GM10266 (cell line): ENCODE results near the gene ADAMTS12.

Source experiments
- DNase-seq: peaks from one replicate; pipeline ENCODE4 v3.0.0; 2012; ENCODE audit errors: extremely low spot score
- TF ChIP-seq, protein P1 (sequence below): IDR thresholded peaks from 2 replicates; pipeline ENCODE4 v1.5.1; 2012; ENCODE audit warnings: mild to moderate bottlenecking, low read depth; ENCODE audit not compliant: control insufficient read depth, insufficient read depth; ENCODE audit errors: missing control alignments

The ADAMTS12 gene

DNA sequence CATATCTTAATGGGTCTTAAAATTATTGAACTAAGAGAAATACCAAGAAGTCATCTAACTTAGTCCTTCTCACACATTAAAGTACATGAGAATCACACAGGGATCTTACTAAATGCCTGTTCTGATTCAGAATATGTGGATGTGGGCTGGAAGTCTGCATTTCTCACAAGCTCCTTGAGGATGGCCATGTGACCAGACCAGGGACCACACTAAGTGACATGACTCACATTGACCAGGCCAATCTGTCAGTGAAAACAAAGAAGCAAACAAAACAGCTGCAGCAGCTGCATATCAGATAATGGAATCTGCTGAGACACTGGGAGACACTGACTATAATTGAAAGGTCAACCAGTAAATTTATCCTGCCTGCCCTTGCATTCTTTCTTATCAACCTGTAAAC lies 110.5 kb downstream of the ADAMTS12 start:
- DNase-seq, result no peak
- TF ChIP-seq, protein P1, sequence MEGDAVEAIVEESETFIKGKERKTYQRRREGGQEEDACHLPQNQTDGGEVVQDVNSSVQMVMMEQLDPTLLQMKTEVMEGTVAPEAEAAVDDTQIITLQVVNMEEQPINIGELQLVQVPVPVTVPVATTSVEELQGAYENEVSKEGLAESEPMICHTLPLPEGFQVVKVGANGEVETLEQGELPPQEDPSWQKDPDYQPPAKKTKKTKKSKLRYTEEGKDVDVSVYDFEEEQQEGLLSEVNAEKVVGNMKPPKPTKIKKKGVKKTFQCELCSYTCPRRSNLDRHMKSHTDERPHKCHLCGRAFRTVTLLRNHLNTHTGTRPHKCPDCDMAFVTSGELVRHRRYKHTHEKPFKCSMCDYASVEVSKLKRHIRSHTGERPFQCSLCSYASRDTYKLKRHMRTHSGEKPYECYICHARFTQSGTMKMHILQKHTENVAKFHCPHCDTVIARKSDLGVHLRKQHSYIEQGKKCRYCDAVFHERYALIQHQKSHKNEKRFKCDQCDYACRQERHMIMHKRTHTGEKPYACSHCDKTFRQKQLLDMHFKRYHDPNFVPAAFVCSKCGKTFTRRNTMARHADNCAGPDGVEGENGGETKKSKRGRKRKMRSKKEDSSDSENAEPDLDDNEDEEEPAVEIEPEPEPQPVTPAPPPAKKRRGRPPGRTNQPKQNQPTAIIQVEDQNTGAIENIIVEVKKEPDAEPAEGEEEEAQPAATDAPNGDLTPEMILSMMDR, result no peak

DNA sequence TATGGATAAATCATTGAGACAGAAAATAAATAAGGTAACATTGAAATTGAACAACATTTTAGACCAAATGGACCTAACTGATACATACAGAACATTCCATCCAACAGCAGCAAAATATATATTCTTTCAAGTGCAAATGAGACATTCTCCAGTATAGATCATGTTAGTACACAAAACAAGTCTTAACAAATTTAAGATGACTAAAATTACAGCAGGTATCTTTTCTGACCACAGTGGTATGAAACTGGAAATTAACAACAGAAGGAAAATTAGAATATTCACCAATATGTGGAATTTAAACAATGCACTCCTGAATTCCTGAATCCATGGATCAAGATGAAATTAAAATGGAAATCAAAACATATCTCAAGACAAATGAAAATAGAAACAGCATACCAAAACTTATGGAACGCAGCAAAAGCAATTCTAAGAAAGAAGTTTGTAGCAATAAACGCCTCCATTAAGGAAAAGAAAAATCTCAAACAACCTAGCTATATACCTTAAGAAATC lies 115.6 kb downstream of the ADAMTS12 start:
- TF ChIP-seq, protein P1, result no peak
- no peak for DNase-seq

DNA sequence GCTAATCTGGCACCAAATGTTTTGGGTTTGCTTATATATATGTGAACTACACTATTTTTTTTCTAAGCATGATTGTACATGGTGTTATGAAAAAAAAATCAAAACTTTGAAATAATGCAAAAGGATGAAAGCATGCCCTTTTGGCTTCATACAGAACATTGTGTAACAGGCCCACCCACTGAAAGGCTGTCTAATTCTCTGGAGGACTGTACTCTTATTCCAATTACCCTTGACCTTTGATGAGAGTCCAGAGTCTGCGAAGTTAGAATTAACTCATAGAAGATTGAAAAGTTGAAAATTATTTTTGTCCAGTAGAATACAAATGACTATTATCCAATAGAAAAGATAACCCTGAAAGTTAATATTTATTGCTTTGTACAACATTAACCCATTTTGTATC lies 117.4 kb downstream of the ADAMTS12 start:
- DNase-seq, result no peak
- TF ChIP-seq, protein P1, result no peak

DNA sequence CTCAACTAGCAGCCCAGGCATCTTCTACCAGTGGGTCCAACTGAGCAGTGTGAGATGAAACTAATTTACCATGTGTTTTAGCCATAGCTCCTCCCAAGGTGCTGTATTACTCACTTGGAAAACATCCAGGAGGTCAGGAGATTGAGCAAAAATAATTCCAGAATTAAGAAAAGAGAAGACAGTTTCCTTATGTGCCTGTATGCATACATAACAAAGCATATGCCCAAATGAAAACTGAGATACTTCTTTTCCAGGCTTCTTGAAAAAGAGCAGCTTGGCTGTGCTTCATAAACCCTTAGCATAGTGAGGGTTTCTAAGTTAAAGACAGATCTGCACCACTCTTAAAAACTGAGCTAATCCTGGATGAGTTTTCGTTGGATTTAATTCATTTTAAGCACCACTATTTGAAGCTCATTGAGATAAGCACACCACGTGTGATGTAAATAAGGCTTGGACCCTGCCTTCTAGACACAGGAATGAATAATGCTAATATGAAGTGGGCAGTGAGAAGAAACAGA lies 119.4 kb downstream of the ADAMTS12 start:
- TF ChIP-seq, protein P1, result no peak
- DNase-seq, result no peak

DNA sequence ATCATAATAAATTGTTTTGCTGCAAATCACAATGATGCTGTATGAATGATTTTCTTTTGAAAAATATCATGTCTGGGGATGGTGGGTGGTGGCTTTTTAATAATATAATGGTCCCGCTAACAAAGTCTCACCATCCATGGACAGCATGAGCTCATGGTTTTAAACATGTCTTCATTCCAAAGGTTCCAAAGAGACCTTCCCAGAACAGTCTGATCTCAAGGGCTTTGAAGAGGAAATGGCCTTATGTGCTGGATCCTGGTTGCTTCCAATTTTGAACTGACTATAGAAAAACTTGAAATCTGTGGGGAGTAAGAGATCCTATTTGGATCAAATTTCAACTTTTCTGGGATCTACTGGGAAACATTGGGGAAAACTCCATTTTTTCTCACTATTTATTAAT lies 121.8 kb downstream of the ADAMTS12 start:
- TF ChIP-seq, protein P1, result no peak
- no peak for DNase-seq

DNA sequence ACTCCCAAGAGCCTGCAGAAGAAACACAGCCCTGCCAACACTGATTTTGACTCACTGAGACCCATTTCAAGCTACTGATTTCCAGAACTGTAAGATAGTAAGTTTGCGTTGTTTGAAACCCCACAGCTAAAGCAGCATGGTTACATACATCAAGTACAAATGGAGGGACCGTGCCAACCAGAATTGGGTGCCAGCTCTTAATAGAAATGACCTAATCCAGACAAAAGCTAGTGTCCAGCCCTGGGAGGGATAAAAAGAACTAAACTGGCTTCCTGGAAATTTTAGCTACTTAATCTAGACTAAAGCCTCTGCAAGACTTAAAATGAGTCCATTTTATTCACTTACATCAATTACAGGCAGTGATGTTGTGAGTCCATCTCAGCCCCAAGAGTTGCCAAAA lies 122.6 kb downstream of the ADAMTS12 start:
- DNase-seq, result no peak

DNA sequence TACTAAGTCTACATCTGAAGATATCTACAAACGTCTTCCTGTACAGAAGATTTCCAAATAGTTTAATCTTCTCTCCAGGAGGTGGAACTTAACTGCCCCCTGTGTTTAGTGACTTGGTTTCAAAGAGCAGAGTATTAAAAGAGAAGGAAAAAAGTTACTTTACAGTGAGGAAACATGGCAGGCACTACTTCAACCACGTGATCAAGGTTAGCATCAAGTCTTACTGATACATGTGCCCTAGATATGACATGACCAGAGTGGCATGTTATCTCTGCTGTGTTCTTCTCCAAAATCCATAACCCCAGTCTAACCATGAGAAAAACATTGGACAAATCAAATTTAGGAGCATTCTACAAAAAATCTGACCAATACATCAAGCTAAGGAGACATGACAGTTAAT lies 125.8 kb downstream of the ADAMTS12 start:
- DNase-seq, result no peak
- TF ChIP-seq, protein P1, result no peak

More for the DNA sequence above, 122.6 kb downstream of the ADAMTS12 start:
- TF ChIP-seq, protein P1, result no peak
